A673 (cell line): Measurements from ENCODE around the gene FNDC5.

Source experiments
- CTCF ChIP-seq: fragments of 300-800, 200-600 bp; sonication (generic); conservative IDR thresholded peaks from 2 replicates; pipeline ENCODE4 v1.5.1; 2017; ENCODE audit warnings: low read depth, mild to moderate bottlenecking, antibody characterized with exemption, low read length, moderate library complexity, mixed read lengths
- EZH2 ChIP-seq: fragments of 200-600 bp; sonication (generic); IDR thresholded peaks from 2 replicates; pipeline ENCODE4 v1.6.1; 2017; ENCODE audit warnings: borderline replicate concordance, low read depth, mild to moderate bottlenecking, mixed read lengths, antibody characterized with exemption, low read length; ENCODE audit not compliant: poor library complexity, severe bottlenecking

GRCh38 chr1:32885676-32886003 lies 14.9 kb upstream of the FNDC5 start:
- TF ChIP-seq CTCF = no peak
- TF ChIP-seq EZH2 = no peak
